ENCODE data around the gene LGMN.

DNA sequence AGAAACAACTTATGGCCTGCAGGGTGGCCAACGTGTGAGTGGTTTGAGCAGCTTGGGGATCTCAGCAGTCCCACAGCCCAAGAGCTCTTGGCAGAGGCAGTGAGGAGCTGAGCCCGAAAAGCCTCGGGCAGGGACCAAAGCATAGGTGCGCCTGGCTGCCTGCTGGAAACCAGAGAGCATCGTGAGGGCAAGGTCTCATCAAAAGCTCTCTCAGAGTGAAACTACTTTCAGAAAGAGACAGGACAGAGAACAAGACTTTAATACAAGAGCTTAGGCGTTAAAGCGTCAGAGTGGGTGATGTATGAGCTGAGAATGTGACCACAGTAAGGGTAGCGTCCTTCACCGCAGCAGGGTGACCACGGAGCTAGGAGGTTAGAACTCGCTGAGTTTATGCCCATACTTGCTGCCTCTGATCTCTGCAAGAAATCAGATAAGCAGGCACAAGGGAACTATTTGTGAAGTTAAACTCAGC lies 30.8 kb downstream of the LGMN start:
- TF ChIP-seq, protein P1, sequence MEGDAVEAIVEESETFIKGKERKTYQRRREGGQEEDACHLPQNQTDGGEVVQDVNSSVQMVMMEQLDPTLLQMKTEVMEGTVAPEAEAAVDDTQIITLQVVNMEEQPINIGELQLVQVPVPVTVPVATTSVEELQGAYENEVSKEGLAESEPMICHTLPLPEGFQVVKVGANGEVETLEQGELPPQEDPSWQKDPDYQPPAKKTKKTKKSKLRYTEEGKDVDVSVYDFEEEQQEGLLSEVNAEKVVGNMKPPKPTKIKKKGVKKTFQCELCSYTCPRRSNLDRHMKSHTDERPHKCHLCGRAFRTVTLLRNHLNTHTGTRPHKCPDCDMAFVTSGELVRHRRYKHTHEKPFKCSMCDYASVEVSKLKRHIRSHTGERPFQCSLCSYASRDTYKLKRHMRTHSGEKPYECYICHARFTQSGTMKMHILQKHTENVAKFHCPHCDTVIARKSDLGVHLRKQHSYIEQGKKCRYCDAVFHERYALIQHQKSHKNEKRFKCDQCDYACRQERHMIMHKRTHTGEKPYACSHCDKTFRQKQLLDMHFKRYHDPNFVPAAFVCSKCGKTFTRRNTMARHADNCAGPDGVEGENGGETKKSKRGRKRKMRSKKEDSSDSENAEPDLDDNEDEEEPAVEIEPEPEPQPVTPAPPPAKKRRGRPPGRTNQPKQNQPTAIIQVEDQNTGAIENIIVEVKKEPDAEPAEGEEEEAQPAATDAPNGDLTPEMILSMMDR (IDR thresholded peaks at IDR 0.05): no peak
- TF ChIP-seq POLR2A (IDR thresholded peaks at IDR 0.05): no peak
